GM10248 (cell line): ENCODE data around the gene MYG1.

Experiments
- CTCF ChIA-PET: fragments of 300-600 bp; sonication (Branson Sonifier 250); formaldehyde crosslinking; extraction: SDS; loops from one replicate; lab custom pipeline; 2021; ENCODE audit warnings: antibody characterized with exemption; lab: Yijun Ruan, JAX
- POLR2A ChIA-PET: fragments of 350-650 bp; sonication (Branson Sonifier 250); formaldehyde crosslinking; extraction: SDS; loops from one replicate; lab custom pipeline; 2020; ENCODE audit warnings: antibody characterized with exemption; lab: Yijun Ruan, JAX
- DNase-seq: peaks from one replicate; pipeline ENCODE4 v3.0.0; 2012; ENCODE audit errors: extremely low spot score
- CTCF ChIP-seq: IDR thresholded peaks from 2 replicates; pipeline ENCODE4 v1.5.1; 2012; ENCODE audit warnings: mild to moderate bottlenecking, low read depth; ENCODE audit errors: extremely low read depth, missing control alignments, control extremely low read depth

MYG1 gene

GRCh38 chr12:53336181-53336681, 36.7 kb downstream of the MYG1 start, which contains the start of gene SP7:
TSS of gene SP7 (minus strand) at chr12:53336354. CDS start at chr12:53335646, 708 bp downstream.
- ChIA-PET POLR2A (no interaction called here), CTCF (interaction anchor here (0.7 to 7.5 kb wide), 4 partner anchors 9 to 17 kb away, joined by 3 to 74 read pairs (median 16); partner anchors contain the start of gene AAAS)
- DNase-seq: no peak
- TF ChIP-seq CTCF: no peak

GRCh38 chr12:53338017-53338416, 38.5 kb downstream of the MYG1 start:
- no peak for DNase-seq
- CTCF ChIA-PET: no interaction called here
- no peak for TF ChIP-seq CTCF

GRCh38 chr12:53338916-53339315, 39.4 kb downstream of the MYG1 start:
- DNase-seq: no peak
- ChIA-PET POLR2A (no interaction called here), CTCF (interaction anchor here (1.3 kb wide), 1 partner anchor 18 kb away, joined by 4 read pairs; no protein-coding TSS in a partner anchor)
- TF ChIP-seq CTCF: no peak

More at GRCh38 chr12:53338017-53338416, 38.5 kb downstream of the MYG1 start:
- POLR2A ChIA-PET: no interaction called here

- ChIA-PET POLR2A (no interaction called here), CTCF (interaction anchor here (0.9 to 2.0 kb wide), 7 partner anchors 10 to 75 kb away, joined by 3 to 11 read pairs (median 4); partner anchors contain the start of gene AAAS)
These were observed 40.9 kb downstream of the MYG1 start for GRCh38 chr12:53340398-53340797.

GRCh38 chr12:53343449-53343848, 44.0 kb downstream of the MYG1 start:
- no peak for DNase-seq
- no peak for TF ChIP-seq CTCF
- POLR2A ChIA-PET: no interaction called here
- CTCF ChIA-PET: interaction anchor here (3.8 to 18.4 kb wide), 4 partner anchors 11 to 129 kb away, joined by 28 to 442 read pairs (median 211); partner anchors contain the start of genes AAAS and AMHR2

More at GRCh38 chr12:53340398-53340797, 40.9 kb downstream of the MYG1 start:
- no peak for TF ChIP-seq CTCF
- DNase-seq: no peak

- POLR2A ChIA-PET: interaction anchor here (1.2 to 1.8 kb wide), 2 partner anchors 19 to 35 kb away, joined by 3 to 13 read pairs; no protein-coding TSS in a partner anchor
- DNase-seq: no peak
- CTCF ChIA-PET: interaction anchor here (1.0 to 18.4 kb wide), 13 partner anchors 9 to 169 kb away, joined by 3 to 442 read pairs (median 19); partner anchors contain the start of genes AAAS, AMHR2, NPFF and SP7
- no peak for TF ChIP-seq CTCF
These were observed 44.5 kb downstream of the MYG1 start for GRCh38 chr12:53343969-53344368.
